H9 (cell line): ENCODE data around the gene TNKS1BP1. TPM values are rescaled to one million over a fixed set of nuclear protein-coding genes. Genes with fewer than 3 reads are reported as not detected.

Experiments
- DNase-seq: peaks from one replicate; pipeline ENCODE4 v3.0.0-alpha.2; 2017
- H2AFZ ChIP-seq: one replicate; pipeline ENCODE4 v1.6.1; 2013; ENCODE audit warnings: mild to moderate bottlenecking, low read length, control low read depth, moderate library complexity
- H2AK5ac ChIP-seq: 2 replicates; pipeline ENCODE4 v1.6.1; 2013; ENCODE audit warnings: low read length, control low read depth, mixed read lengths; ENCODE audit not compliant: insufficient read length
- H2BK120ac ChIP-seq: one replicate; pipeline ENCODE4 v1.6.1; 2013; ENCODE audit warnings: low read depth, mild to moderate bottlenecking, low read length, control low read depth, inconsistent platforms; ENCODE audit not compliant: poor library complexity, severe bottlenecking
- H2BK12ac ChIP-seq: 2 replicates; pipeline ENCODE4 v1.6.1; 2013; ENCODE audit warnings: low read length, control low read depth, mixed read lengths, low read depth; ENCODE audit not compliant: insufficient read length
- H2BK15ac ChIP-seq: 2 replicates; pipeline ENCODE4 v1.6.1; 2013; ENCODE audit warnings: low read depth, low read length, control low read depth
- H2BK20ac ChIP-seq: one replicate; pipeline ENCODE4 v1.6.1; 2013; ENCODE audit warnings: low read depth, mild to moderate bottlenecking, low read length, control low read depth, inconsistent platforms; ENCODE audit not compliant: poor library complexity, severe bottlenecking
- H2BK5ac ChIP-seq: 2 replicates; pipeline ENCODE4 v1.6.1; 2013; ENCODE audit warnings: low read length, control low read depth, mixed read lengths; ENCODE audit not compliant: insufficient read length
- H3K14ac ChIP-seq: 2 replicates; pipeline ENCODE4 v1.6.1; 2013; ENCODE audit warnings: low read length, control low read depth; ENCODE audit not compliant: insufficient read depth
- H3K18ac ChIP-seq: 2 replicates; pipeline ENCODE4 v1.6.1; 2013; ENCODE audit warnings: low read depth, mild to moderate bottlenecking, mixed read lengths, low read length, control low read depth; ENCODE audit not compliant: insufficient read length
- H3K23ac ChIP-seq: 2 replicates; pipeline ENCODE4 v1.6.1; 2013; ENCODE audit warnings: low read length, control low read depth, mixed read lengths, low read depth; ENCODE audit not compliant: insufficient read length
- H3K23me2 ChIP-seq: 2 replicates; pipeline ENCODE4 v1.6.1; 2013; ENCODE audit warnings: low read depth, mild to moderate bottlenecking, mixed read lengths, low read length, control low read depth; ENCODE audit not compliant: insufficient read length, poor library complexity, severe bottlenecking
- H3K27ac ChIP-seq: 2 replicates; pipeline ENCODE4 v1.5.1; 2013; ENCODE audit warnings: low read length, control low read depth, mixed read lengths, low read depth; ENCODE audit not compliant: insufficient read length
- H3K27me3 ChIP-seq: 2 replicates; pipeline ENCODE4 v1.6.1; 2013; ENCODE audit warnings: low read length, control low read depth, inconsistent platforms; ENCODE audit not compliant: insufficient read depth
- H3K4ac ChIP-seq: 2 replicates; pipeline ENCODE4 v1.6.1; 2013; ENCODE audit warnings: low read depth, mild to moderate bottlenecking, control low read depth, inconsistent platforms, low read length, moderate library complexity
- H3K4me1 ChIP-seq: 2 replicates; pipeline ENCODE4 v1.6.1; 2013; ENCODE audit warnings: low read length, control low read depth, inconsistent platforms; ENCODE audit not compliant: insufficient read depth
- H3K4me2 ChIP-seq: 2 replicates; pipeline ENCODE4 v1.6.1; 2013; ENCODE audit warnings: low read length, control low read depth, mixed read lengths; ENCODE audit not compliant: insufficient read length, insufficient read depth
- H3K56ac ChIP-seq: 2 replicates; pipeline ENCODE4 v1.6.1; 2013; ENCODE audit warnings: low read depth, mild to moderate bottlenecking, mixed read lengths, low read length, control low read depth; ENCODE audit not compliant: insufficient read length
- H3K79me1 ChIP-seq: 2 replicates; pipeline ENCODE4 v1.6.1; 2013; ENCODE audit warnings: low read depth, mild to moderate bottlenecking, moderate library complexity, low read length, control low read depth, inconsistent platforms; ENCODE audit not compliant: insufficient read depth, poor library complexity, severe bottlenecking
- H3K79me2 ChIP-seq: 2 replicates; pipeline ENCODE4 v1.6.1; 2013; ENCODE audit warnings: low read length, control low read depth, inconsistent platforms; ENCODE audit not compliant: insufficient read depth
- H3K9ac ChIP-seq: 2 replicates; pipeline ENCODE4 v1.6.1; 2013; ENCODE audit warnings: low read length, control low read depth, mixed read lengths; ENCODE audit not compliant: insufficient read length; ENCODE audit errors: extremely low read depth
- H3K9me3 ChIP-seq: one replicate; pipeline ENCODE4 v1.6.1; 2013; ENCODE audit warnings: low read depth, low read length, inconsistent platforms; ENCODE audit not compliant: control insufficient read depth
- H3T11ph ChIP-seq: one replicate; pipeline ENCODE4 v1.6.1; 2013; ENCODE audit warnings: mild to moderate bottlenecking, low read length, control low read depth, inconsistent platforms
- H4K20me1 ChIP-seq: one replicate; pipeline ENCODE4 v1.6.1; 2013; ENCODE audit not compliant: control insufficient read depth, insufficient read length, insufficient read depth
- H4K5ac ChIP-seq: 2 replicates; pipeline ENCODE4 v1.6.1; 2013; ENCODE audit warnings: low read depth, mild to moderate bottlenecking, mixed read lengths, low read length, control low read depth; ENCODE audit not compliant: insufficient read length
- H4K8ac ChIP-seq: replicated peaks from 2 replicates; pipeline ENCODE4 v1.6.1; 2013; ENCODE audit warnings: low read length, control low read depth, mixed read lengths, low read depth; ENCODE audit not compliant: insufficient read length
- H4K91ac ChIP-seq: 2 replicates; pipeline ENCODE4 v1.6.1; 2013; ENCODE audit warnings: low read depth, mild to moderate bottlenecking, moderate library complexity, mixed read lengths, low read length, control low read depth; ENCODE audit not compliant: insufficient read length
- H3K27ac Mint-ChIP-seq, 3 experiments: 2 replicates in 2 of 3; 3 replicates in 1 of 3; pipeline ENCODE4 v1.8.0; 2020 to 2021; ENCODE audit warnings: mixed read lengths in 3 of 3, mild to moderate bottlenecking in 1 of 3, moderate library complexity in 1 of 3
- H3K27me3 Mint-ChIP-seq: 2 replicates; pipeline ENCODE4 v1.8.0; 2021; ENCODE audit warnings: low read depth, mild to moderate bottlenecking, moderate library complexity, mixed read lengths
- H3K36me3 Mint-ChIP-seq, 3 experiments: 2 replicates in 2 of 3; 3 replicates in 1 of 3; pipeline ENCODE4 v1.8.0; 2020 to 2021; ENCODE audit warnings: low read depth in 3 of 3, mixed read lengths in 3 of 3; ENCODE audit not compliant: insufficient read depth in 1 of 3
- H3K4me1 Mint-ChIP-seq, 2 experiments: 2 replicates each; pipeline ENCODE4 v1.8.0; 2020; ENCODE audit warnings: mixed read lengths in 2 of 2
- H3K4me3 Mint-ChIP-seq, 2 experiments: 2 replicates in 1 of 2; 3 replicates in 1 of 2; pipeline ENCODE4 v1.8.0; 2020 to 2021; ENCODE audit warnings: mild to moderate bottlenecking in 2 of 2, mixed read lengths in 2 of 2, moderate library complexity in 1 of 2
- H3K9me3 Mint-ChIP-seq, 2 experiments: 2 replicates in 1 of 2; 3 replicates in 1 of 2; pipeline ENCODE4 v1.8.0; 2020; ENCODE audit warnings: mild to moderate bottlenecking in 2 of 2, mixed read lengths in 2 of 2, moderate library complexity in 1 of 2
- WGBS: extraction: QIAGEN DNeasy Blood & Tissue Kit; methylation state at CpG from one replicate; pipeline ENCODE4 v1.1.7; 2013; ENCODE audit warnings: missing lambda C conversion rate, low lambda C conversion rate, mixed read lengths; ENCODE audit not compliant: insufficient read length; ENCODE audit errors: extremely low coverage; 5-methylcytosine and 5-hydroxymethylcytosine counted together
- total RNA-seq: library from RNA; stranded (reverse); gene quantifications from 2 replicates; pipeline ENCODE4 v1.2.1, GENCODE V29; 2021
- TF ChIP-seq, protein P1 (sequence below): fragments of 200-600 bp; sonication (generic); conservative IDR thresholded peaks from 3 replicates; pipeline ENCODE4 v1.8.0; 2021; ENCODE audit warnings: antibody characterized with exemption, mild to moderate bottlenecking

Gene TNKS1BP1
- total RNA-seq, 1 experiment from 2014 or later, result 130 TPM

- Histone ChIP-seq H3K18ac (no peak overlapping the region), H3K9ac (no peak overlapping the region), H2AFZ (no peak overlapping the region), H3K79me1 (no peaks in the 10 kb centered on the region), H4K20me1 (no peaks in the 10 kb centered on the region), H3K4me2 (no peak overlapping the region), H3K9me3 (no peaks in the 10 kb centered on the region), H3K23ac (no peak overlapping the region), H3K27ac (no peak overlapping the region), H3K79me2 (no peaks in the 10 kb centered on the region), H4K8ac (no peak overlapping the region), H3K4ac (no peak overlapping the region), H3K23me2 (peaks cover 5% of the 10 kb centered on the region), H3K4me1 (no peaks in the 10 kb centered on the region), H2AK5ac (no peak overlapping the region), H2BK20ac (no peak overlapping the region), H4K91ac (no peak overlapping the region), H3K27me3 (no peaks in the 10 kb centered on the region), H2BK5ac (no peak overlapping the region), H2BK12ac (no peak overlapping the region), H2BK15ac (no peak overlapping the region), H2BK120ac (no peak overlapping the region), H3T11ph (no peak overlapping the region), H3K56ac (no peak overlapping the region), H3K14ac (no peak overlapping the region), H4K5ac (no peak overlapping the region)
- peaks cover 0 to 5% (median 0%) of the 10 kb centered on the region in 3 experiments; a peak in 2 of 7 replicates for H3K36me3 Mint-ChIP-seq
- no peak overlapping the region; a peak in 1 of 7 replicates for H3K27ac Mint-ChIP-seq
- TF ChIP-seq, protein P1, sequence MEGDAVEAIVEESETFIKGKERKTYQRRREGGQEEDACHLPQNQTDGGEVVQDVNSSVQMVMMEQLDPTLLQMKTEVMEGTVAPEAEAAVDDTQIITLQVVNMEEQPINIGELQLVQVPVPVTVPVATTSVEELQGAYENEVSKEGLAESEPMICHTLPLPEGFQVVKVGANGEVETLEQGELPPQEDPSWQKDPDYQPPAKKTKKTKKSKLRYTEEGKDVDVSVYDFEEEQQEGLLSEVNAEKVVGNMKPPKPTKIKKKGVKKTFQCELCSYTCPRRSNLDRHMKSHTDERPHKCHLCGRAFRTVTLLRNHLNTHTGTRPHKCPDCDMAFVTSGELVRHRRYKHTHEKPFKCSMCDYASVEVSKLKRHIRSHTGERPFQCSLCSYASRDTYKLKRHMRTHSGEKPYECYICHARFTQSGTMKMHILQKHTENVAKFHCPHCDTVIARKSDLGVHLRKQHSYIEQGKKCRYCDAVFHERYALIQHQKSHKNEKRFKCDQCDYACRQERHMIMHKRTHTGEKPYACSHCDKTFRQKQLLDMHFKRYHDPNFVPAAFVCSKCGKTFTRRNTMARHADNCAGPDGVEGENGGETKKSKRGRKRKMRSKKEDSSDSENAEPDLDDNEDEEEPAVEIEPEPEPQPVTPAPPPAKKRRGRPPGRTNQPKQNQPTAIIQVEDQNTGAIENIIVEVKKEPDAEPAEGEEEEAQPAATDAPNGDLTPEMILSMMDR, result no peak
- H3K4me3 Mint-ChIP-seq, result no peak overlapping the region
- no CpG with 5 or more reads among the region's 14 CpGs for WGBS
- peaks cover 34% of the 10 kb centered on the region for H3K27me3 Mint-ChIP-seq
- H3K4me1 Mint-ChIP-seq, result peaks cover 25 to 43% of the 10 kb centered on the region in 2 experiments
- no peak for DNase-seq
- peaks cover 3 to 8% of the 10 kb centered on the region in 2 experiments; a peak in 4 of 5 replicates for H3K9me3 Mint-ChIP-seq
These were observed 24.0 kb upstream of the TNKS1BP1 start for GRCh38 chr11:57348636-57349313.
